Hematopoietic multipotent progenitor cell treated with erythropoietin and hydrocortisone succinate and interleukin-3 and kit ligand, for 6 days (in vitro differentiated cells): ENCODE data around the gene CARS1.

ENCODE experiments used
- DNase-seq: peaks from one replicate; pipeline ENCODE4 v3.0.0-alpha.2; 2015

CARS1 gene

GRCh38 chr11:2990617-2991451, 66.4 kb downstream of the CARS1 start:
- DNase-seq = peak; percentile 64

- no peak for DNase-seq
Measured at GRCh38 chr11:2989551-2989950, 67.7 kb downstream of the CARS1 start.

GRCh38 chr11:2989006-2989405, 68.2 kb downstream of the CARS1 start:
- DNase-seq = no peak

DNA sequence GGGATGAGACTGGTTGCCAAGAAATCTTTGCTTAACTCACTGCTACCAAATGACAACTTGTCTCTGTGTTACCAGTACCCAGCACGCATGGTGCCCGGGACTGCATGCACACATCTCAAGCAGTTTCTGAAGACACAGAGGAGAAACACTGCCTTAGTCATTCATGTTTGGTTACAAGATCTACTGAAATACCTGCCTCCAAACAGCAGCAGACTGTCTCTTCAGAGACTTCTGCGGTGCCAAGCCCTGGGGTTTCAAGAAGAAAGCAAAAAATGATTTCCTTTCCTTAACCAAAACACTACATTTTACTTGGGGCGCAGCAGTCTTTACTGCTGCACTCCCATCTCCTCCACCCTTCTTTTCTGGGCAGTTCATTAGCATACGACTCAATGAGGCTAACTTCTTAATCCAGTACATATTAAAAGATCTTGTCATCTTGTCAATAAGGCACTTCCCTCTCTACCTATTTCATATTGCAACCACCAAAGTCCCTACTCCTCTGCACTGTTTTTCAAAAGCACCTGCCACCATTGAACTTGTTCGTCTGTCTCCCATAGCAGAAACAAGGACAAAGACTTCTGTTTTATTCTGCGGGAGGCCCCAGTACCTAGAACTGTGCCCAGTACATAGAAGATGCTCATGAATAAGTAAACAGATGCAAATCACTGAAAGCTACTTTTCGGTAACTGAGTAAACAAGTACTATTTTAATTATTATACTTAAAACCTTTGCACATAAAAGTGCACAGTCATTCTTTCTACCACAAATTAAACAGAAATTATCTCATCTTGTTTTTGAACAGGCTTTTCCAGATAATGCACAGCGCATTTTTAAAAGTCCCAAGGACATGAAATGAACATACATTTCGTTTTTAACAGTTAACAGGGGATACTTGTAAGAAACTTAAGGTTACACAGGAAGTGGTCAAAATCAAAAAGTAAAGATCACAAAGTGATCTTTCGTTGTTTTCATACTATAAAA, 69.1 kb downstream of the CARS1 start:
- peak; percentile 48 for DNase-seq

GRCh38 chr11:2983908-2984307, 73.3 kb downstream of the CARS1 start:
- no peak for DNase-seq

DNA sequence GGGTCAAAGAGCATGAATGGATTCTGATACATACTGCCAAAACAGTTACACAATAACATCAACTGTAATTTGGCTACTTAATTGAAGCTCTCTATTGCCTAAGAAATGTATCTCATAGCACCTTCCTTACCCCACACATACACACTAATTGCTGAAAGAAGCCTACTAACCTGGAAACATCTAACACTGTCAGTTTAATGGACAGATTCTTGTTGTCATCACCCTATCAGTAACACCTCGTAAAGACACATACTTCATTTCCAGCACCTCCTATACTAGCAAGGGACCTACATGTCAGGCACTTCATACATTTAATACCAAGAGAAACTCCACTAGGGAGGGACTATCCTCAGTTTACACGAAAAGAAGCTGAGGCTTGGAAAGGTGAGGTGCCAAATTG, 75.0 kb downstream of the CARS1 start:
- no peak for DNase-seq

- DNase-seq = no peak
Measured at GRCh38 chr11:2981130-2981529, 76.1 kb downstream of the CARS1 start.

GRCh38 chr11:2980168-2980840, 76.9 kb downstream of the CARS1 start:
- no peak for DNase-seq

DNA sequence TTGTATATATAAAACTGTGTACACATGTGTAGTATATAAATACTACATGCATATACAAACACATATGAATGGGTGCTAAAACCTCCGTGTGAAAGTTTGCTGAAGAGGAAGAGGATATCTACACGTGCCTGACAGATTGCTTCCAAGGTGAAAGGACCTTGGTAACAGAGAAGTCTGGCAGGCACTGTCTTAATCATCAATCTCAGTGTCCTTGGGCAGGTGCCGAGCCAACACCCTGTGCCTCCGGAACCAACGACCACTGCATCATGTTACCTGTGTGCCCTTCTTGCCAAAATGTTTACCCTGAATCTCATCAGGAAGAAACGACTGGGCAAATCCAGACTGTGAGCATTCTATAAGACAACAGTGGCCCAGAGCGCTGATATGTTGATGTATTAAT, 80.1 kb downstream of the CARS1 start:
- DNase-seq = no peak

DNA sequence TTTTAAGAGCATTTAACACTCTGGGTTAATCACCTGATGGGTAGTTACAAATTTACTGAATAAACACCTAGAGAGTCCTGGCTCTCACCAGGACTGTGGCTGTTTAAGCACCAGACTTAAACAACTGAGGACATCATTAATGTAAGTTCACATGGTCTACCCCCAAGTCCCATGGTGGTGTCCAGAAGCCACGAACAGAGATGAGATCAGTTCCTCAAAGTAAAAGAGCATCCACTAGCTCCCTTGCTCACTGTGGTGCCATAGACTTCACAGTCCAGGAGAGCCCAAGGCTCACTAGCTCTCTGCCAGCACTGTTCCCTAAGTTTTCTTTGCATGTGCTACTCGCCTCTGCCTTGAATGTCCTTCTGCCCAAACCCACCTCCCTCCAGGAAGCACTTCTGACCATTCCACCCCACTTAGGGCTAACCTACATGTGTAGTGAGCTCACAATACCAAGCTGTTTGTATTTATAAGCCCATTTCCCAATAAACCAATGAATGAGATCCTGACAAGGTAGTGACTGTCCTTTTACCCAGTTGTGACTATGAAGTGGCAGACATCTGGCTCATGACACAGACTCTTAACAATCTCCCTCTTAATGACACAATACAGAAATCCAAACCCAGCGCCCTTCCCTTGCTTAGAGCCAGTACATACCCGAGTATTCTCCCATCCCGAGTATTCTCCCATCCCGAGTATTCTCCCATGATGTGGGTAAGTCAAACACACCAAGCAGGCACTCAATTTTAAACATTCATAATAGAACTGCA, 80.7 kb downstream of the CARS1 start:
- peak; percentile 39 for DNase-seq

GRCh38 chr11:2975594-2975993, 81.6 kb downstream of the CARS1 start:
- peak; percentile 83 for DNase-seq

GRCh38 chr11:2974272-2974671, 83.0 kb downstream of the CARS1 start:
- no peak for DNase-seq

DNA sequence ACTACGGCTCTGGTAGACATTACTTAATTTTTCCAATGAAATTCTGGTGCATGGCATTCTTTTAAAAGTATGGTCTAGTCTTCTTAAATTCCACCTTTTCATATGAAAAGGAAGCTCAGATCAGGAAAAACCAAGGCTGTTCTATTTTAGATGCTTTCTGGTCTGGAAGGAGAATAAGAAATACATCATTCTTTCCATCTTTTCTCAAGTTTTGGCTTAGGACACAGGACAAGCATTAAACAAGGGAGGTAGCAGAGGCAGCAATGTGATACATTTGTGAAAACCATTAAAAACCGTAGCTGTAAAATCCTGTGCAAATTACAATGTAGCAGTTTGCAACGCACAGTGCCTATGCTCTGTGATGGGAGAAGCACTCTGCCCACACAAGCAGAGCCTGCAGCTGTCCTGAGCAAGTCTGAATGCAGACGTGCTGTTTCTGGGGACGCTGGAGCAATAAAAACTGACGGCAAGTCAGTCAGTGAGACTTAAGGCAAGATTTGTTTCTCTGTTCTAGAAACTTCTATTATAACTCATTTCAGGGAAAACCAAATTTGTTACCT, 88.8 kb downstream of the CARS1 start:
- no peak for DNase-seq

GRCh38 chr11:2964782-2965181, 92.4 kb downstream of the CARS1 start:
- DNase-seq = no peak

- DNase-seq = peak; percentile 86
Measured at GRCh38 chr11:2963761-2964160, 93.5 kb downstream of the CARS1 start.

- no peak for DNase-seq
Measured at GRCh38 chr11:2963112-2963754, 94.0 kb downstream of the CARS1 start.

DNA sequence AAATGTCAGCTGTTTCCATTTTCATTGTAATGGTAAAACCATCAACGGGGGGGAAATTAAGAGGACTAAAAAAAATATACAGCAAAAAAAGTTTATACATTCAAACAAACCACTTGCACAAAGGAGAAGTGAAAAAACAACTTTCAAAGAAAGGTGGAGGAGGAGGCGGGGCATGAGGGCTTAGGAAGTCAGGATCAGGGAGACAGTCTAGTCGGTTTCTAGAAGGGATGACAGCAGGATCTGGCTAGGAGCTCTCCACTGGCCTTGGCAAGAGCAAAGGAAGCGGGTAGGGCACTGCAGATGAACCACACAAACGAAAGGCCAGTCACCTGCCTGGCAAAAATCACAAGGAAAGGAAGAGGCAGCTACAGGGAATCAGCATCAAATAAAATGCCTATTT, 96.1 kb downstream of the CARS1 start:
- no peak for DNase-seq

GRCh38 chr11:2960139-2960538, 97.1 kb downstream of the CARS1 start:
- no peak for DNase-seq

- peak; percentile 47 for DNase-seq
Measured at GRCh38 chr11:2958251-2958650, 99.0 kb downstream of the CARS1 start.

DNA sequence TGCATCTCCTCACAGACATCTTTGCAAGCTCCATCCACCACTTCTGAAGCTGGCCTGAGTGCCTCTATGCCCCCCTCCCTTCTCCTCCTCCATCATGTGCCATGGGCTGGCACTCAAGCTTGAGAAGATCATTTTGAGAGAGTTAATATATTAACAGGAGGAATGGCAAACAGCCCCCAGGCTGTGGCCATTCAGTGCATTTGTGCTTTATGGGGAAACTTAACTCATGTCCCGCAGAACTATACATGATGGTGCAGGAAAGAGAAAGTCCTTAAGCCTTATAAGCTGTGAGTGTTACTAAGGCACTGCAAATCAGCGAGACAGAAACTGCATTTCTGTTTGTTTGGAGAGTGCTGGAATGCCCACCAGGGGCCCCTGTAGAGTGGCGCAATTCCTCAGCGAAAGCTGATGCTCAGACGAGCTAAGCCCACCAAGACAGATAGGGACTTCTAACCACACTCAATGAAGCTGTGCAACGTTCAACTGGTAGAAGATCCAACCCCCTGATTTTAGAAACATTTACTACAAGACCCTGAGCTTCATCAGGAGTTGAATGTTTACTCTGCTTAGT, 101.2 kb downstream of the CARS1 start:
- no peak for DNase-seq

GRCh38 chr11:2954263-2954662, 103.0 kb downstream of the CARS1 start:
- DNase-seq = peak; percentile 41
